MV-4-11 (cell line): ENCODE data around the gene PCDH9.
A peak's percentile ranks its signal among the peaks of the same experiment; 100 is the strongest.

Experiments used
- DNase-seq: peaks from one replicate; lab custom pipeline; 2025; lab: John Stamatoyannopoulos, UW

The PCDH9 gene

DNA sequence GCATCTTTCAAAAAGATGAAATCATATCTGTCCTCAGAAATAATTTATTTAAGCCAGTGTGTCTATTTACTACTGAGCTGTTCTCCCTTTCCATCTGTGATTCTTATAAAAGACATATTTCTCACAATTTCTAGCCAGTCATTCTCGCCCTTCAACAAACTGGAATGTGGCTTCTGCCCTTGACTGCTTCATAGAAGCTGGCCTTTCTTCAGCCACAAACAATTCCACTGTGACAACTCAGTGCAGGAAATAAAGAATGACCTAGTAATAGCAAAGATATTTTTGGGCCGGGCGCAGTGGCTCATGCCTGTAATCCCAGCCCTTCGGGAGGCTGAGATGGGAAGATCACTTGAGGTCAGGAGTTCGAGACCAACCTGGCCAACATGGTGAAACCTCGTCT is 655.5 kb downstream of the PCDH9 start:
- no peak for DNase-seq

DNA sequence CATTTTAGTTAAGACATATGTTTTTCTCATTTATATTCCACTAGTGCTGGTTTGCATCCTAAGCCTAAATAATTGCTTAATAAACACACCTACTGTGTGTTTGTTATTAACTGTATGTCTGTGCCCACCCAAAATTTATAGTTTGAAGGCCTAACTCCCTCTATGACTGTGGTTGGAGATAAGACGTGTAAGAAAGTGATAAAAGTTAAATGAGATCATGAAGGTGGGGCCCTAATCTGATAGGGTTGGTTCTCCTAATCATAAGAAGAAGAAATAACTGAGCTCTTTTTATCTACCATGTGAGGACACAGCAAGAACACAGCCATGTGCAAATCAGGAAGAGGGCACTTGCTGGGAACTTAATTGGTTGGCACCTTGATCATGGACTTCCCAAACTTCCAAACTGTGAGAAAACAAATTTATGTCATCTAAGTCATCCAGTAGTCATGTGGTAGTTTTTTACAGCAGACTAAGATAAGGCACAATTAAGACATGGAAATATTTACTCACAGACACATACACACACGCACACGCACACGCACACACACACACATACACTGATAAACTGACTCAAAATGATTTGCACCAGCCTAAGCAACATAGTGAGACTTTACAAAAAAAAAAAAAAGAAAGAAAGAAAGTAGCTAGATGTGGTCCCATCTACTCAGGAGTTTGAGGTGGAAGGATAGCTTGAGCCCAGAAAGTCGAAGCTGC is 662.1 kb downstream of the PCDH9 start:
- no peak for DNase-seq

DNA sequence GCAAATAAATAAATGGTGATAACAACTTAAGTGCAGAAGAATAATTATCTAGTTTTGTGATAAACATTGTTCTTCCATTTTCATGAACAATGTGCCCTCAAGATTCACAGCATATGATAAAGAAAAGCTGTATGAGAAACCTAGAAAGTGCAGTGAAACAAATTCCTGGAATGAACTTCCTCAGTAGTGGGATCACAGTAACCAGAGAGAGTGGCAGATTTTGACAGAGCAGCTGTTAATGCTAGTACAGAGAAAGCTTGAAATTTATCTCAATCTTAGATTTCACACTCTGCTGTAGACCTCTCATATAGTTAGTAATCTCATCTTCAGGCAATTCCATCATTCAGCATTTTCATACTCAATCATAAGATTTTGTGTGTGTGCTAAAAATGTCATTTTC is 664.9 kb downstream of the PCDH9 start:
- no peak for DNase-seq

DNA sequence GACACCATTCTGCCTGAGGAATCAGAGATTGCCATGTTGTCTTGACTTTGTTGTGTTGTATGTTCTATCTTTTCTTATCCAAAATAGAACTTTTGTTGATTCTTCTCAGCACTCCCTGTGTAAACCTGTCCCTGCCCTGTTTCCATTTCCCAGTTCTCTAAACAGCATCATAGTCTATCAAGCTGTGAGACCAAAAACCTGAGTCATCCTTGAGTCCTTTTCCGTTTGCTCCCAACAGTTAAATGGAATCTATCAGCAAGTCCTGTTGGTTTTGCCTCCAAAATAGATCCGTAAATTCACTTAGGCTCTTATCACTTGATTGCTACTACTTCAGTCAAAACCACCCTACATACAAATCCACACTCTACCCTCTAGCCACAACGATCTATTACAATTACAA is 667.1 kb downstream of the PCDH9 start:
- DNase-seq, result no peak

DNA sequence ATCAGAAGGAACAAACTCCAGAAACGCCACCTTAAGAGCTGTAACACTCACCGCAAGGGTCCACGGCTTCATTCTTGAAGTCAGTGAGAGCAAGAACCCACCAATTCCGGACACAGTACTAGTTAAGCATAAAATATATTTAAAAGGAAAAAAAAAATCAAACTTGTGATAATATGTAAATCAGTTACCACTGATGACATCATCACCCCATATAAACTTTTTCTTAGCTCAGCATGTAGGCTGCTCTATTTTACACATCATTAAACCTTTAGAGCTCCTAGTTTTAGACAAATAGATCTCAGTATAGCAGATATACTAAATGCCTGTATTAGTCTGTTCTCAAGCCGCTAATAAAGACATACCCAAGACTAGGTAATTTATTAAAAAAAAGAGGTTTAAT is 668.1 kb downstream of the PCDH9 start:
- no peak for DNase-seq

DNA sequence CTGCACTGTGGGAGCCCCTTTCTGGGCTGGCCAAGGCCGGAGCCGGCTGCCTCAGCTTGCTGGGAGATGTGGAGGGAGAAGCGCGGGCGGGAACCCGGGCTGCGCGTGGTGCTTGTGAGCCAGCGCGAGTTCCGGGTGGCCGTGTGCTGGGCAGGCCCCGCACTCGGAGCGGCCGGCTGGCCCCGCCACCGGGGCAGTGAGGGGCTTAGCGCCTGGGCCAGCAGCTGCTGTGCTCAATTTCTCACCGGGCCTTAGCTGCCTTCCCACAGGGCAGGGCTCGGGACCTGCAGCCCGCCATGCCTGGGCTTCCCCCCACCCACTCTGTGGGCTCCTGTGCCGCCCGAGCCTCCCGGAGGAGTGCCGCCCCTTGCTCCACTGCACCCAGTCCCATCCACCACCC is 669.1 kb downstream of the PCDH9 start:
- no peak for DNase-seq

DNA sequence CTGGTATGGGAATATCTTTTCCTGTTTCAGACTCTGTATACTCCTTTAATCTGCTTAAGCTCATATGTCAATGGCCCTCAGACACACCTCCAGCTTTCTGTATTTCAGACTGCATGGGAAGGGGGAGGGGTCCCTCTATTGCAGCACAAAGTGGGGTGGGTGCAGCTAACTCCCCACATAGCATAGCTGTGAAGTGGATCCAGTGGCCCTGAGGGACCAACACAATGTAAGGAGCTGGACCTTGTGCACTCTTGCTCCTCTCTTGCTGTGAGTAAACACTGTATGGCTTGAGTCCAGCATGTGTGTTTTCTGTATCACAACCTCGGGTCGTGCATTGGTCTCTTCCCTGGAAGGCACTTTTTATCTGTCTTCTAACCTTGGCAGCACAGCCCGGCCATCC is 669.9 kb downstream of the PCDH9 start:
- DNase-seq, result no peak

DNA sequence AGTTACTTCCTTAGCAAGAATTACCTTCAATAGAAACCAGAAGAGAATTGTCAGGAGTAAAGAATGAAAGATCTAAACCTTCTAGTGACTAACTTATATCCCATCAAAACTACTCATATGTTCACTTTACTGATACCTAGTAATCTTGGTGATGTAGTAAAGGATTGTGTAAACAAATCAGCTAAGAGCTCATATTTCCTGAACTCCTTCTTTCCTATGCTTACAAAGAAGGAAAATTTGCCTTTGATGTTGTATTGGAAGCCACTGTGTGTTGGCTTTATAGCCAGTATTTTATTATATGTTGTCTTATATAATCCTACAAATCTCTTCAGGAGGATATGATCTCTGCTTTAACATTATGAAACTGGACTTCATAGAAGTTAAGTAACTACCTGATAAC is 671.0 kb downstream of the PCDH9 start:
- DNase-seq, result no peak

DNA sequence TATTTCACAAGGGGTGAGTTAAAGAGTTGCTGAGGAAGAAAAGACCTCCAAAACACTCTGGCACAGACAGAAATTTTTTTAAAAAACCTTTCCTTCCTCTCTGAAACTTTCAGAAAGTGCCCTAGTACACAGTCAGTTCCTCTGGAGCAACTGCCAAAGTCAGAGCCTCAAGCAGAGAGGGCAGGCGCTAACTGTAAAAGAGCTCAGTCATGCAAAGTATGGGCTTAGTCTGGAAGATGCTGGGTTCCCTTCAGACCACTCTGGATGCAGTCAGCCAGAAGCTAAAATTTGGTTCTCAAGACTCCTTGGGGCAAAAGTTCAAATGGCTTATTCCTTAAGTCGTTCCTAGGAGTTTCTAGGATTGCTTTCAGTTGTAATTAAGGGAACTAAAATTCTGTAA is 671.6 kb downstream of the PCDH9 start:
- DNase-seq, result peak; percentile 92

DNA sequence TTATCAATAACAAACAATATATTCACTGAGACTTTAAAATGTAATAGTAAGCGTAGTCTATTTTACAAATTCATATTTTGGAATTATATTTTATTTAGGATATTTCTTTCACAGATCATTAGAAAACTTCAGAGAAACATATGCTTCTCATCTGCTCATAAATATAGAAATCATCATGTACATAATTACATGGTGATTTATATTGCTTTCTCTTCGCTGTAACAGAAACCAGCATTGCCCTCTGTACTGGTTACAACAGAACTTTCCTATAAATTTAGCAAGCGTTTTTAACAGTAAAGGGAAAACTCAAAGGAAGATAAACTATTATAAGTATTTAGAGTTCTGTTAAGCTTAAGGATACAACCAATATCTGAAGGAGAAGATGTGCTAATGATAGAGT is 672.8 kb downstream of the PCDH9 start:
- no peak for DNase-seq

DNA sequence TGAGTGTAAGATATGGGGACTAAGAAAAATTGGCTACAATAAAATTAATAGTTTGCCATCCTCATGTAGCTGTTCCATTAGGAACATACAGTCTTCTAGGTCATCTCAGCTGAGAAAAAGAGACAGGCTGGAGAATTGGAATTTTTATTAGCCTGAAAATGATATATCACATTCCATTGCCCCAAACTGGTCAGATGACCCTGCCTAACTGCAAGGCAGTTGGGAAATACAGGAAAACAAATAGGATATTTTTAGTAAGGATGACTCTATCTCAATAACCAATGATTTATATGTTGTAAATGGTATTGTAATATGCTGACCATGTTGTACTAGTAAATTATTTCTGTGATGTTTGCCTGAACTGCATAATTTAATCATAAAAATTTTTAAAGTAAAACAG is 673.8 kb downstream of the PCDH9 start:
- DNase-seq, result peak; percentile 11

DNA sequence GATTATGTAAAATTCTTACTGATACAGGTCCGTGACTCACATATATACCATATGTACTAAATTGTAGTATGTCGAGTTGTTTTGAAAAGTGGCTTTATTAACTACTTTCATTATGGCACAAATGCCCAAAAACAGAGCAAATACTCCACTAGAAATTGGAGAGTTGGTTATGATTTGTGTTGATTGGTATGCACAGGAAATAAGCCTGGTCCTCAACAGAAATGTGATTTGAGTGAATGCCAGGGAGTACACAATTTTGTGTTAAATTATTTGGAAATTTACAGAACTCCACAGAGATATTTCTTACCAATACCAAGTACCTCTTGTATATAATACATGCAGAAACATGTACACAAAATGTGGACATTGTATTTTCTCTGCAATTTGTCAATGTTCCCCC is 676.7 kb downstream of the PCDH9 start:
- DNase-seq, result no peak

DNA sequence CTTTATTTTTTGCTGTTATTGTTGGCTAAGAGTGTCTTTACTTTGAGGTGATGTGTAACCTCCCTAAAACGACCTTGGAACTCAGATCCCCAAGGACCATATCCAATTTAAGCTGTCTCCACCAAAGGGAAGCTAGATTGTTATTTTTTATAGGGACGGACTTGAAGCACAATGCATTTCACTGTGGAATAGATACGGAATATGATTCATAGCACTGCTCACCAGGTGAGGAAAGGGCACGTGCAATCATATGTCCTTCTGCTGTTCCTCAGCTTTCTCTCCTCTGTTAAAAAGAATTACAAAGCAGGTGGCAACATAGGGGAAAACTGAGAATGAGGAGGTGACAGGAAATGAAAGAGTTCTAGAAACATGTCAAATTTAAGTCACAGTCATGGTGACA is 679.0 kb downstream of the PCDH9 start:
- DNase-seq, result no peak

DNA sequence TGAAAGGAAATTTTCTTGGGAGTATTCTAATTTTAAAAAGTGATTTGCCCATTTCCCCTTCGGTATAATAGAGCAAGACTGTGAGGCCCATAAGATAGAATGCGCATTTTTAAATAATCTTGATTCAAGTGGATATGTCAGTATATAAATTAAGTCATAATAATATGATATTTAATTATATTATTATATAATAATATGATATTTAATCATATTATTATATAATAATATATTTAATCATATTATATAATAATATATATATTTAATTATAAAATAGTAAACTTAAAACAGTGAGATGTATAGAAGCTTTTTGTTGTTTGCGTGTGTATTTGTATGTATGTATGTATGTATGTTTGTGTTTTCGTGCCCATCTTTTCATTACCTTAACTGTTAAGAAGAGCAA is 682.5 kb downstream of the PCDH9 start:
- no peak for DNase-seq

DNA sequence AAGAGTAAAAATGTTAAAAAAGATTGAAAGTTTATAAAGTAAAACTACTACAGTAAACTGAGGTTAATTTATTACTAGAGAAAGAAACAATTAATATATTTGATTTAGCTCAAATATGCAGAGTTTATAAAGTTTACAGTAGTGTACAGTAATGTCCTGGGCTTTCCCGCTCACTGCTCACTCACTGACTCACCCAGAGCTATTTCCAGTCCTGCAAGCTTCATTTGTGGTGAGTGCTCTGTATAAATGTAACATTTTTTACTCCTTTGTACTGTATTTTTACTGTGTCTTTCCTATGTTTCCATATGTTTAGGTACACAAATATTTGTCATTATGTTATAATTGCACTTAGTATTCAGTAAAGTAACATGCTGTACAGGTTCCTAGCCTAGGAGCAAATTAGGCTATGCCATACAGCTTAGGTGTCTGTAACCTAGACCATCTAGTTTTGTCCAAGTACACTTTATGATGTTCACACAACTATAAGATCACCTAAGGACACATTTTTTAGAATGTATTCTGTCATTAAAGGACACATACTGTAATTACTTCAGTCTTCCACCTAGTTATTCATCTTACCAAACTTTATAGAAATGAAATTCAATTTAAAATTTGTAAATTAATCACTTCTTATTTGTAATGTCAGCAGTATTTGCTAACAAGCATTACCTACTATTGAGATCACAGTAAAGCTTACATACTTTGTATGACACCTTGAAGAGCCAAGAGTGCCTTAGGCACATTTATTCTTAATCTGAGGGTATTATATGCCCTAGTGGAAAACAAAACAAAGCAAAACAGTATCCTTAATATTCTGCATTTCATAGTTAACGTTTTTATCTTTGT is 683.4 kb downstream of the PCDH9 start:
- DNase-seq, result peak; percentile 3

DNA sequence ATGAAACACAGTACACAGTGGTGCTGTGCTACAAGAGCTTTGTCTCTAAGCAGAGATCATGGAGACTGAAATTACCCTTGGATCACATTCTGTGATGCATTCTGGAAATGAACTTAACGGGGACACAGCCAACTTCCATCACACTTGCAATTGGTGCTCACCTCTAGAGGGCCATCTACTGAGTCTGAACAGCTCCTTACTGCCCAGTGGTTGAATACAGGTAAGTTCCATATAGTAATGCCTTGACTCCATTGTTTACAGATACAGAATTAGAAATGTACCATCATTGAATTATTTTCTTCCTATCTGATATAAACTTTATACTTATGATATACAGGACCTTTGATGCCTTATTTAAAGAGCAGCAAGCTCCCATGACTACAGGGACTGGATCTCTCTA is 686.4 kb downstream of the PCDH9 start:
- no peak for DNase-seq

DNA sequence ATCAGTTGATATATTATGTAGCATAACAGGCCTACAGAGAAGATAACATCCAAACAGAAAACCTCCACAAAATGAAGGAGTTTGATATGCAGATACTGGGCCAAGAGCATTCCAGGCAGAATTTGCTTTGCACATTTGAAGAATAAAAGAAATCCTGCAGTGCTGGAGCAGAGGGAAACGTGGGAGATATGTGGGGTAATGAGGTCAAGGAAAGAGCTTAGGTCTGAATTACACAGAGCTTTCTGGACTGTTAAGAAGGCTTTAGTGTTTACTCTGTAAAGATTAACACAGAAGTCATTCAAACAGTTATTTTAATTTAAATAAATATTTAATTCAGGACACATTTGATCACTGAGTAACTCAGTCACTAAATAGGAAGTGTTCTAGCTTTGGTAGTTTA is 692.7 kb downstream of the PCDH9 start:
- DNase-seq, result no peak

DNA sequence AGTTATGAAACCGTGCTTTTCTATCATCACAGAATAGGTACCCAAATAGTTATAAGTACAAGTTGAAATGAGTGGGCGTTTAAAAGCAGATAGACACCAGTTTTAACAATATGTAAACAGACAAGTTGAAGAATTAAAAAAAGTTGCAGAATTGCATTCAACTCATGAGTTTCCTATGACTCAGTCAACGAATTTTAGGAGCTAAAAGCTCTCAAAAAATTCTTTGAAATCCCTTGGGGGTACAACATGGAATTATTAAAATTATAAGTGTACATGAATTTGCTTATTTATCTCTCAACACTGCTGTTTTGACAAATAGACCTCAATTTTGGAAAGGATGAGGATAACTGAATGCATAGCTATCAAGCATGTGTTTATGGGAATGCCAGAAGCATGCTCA is 693.4 kb downstream of the PCDH9 start:
- DNase-seq, result no peak

DNA sequence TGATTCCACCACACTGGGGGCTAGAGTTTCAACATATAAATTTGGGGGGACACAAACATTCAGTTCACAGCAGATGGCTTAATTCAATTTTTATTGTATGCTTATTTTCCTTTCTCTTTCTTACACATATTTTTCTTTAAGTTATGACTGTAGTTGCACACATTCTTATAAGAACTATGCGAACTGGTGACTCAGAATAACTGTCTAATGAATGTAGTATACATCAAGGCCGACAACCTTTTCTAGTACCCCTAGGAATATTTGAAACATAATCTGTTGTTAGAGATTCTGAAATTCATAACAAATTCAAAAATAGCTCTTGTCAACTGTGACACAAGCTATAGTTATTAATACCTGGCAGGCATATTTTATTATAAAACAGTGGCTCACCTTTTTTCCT is 695.6 kb downstream of the PCDH9 start:
- DNase-seq, result no peak

DNA sequence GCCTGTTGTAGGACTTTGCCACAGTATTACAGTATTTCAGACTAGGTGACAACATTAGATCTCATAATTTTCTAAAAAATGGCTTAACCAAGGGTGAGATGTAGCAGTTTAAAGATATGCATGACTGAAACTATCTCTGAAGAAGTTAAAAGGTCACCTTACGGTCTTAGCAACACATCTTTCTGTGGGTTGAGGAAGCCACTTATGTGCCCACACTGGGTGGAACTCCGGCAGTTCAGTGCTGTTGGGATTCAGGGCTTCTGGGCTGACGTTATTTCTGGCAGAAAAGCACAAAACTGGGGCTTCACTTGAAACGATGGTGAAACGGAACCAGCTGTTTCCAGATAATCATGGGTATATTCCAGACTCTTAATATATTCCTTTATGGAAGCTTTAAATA is 697.3 kb downstream of the PCDH9 start:
- DNase-seq, result peak; percentile 70

DNA sequence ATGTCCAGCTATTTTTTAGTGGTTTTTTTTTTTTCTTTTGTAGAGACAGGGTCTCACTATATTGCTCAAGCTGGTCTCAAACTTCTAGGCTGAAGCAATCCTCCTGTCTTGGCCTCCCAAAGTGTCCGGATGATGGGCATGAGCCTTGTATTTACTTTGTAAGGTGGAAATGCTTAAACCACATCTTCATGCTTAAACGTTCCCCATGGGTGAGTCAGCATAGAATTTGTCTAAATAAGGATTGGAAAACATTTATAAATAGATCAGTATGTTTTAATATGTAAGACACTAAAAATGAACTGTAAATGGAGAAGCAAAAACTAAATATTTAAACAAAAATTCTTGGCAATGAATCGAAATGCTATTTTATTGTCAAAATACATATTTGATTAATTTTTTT is 698.0 kb downstream of the PCDH9 start:
- peak; percentile 57 for DNase-seq

DNA sequence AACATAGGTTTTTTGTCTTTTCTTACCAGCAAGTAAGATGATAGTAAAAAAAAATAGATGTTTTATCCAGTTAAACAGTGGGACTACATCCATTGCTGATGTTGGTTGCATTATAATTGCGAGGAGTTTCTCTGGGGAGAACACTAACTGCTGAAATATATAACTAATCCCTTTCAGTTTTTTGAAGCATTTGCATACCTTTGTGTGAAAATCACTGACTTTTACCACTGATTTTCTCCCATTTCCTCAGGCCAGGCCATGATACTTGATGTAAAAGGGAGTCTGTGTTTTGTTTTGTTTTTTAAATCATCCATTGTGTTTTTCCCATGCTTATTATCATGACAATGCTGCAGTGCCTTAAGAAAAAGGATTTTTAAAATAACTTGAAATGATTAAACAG is 699.5 kb downstream of the PCDH9 start:
- no peak for DNase-seq

DNA sequence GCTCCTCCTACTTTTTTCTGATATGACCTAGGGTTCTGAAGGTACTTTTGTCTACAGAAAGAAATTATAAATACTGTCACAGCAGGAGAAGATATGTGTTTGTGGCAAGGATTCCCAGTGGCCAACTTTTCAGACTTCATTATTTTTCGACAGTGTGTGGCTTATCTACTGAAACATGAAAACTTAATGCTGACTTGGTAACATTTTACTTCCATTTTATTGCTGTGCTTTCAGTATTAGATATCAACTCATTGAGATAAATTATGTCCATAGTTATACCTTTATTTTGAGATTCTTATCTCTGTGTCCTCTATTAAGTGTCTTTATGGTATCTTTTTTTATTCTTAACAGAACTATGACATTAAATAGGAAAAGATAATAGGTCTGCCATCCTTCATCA is 700.0 kb downstream of the PCDH9 start:
- DNase-seq, result no peak
